Stimulated activated naive CD4-positive, alpha-beta T cell treated with Interleukin-2 at 50 U/mL for 16 hours (primary cell): ENCODE results near the gene ANXA5.
A peak's percentile ranks its signal among the peaks of the same experiment; 100 is the strongest.

Experiments used
- DNase-seq: peaks from one replicate; lab custom pipeline; 2025; lab: John Stamatoyannopoulos, UW

Gene ANXA5

DNA sequence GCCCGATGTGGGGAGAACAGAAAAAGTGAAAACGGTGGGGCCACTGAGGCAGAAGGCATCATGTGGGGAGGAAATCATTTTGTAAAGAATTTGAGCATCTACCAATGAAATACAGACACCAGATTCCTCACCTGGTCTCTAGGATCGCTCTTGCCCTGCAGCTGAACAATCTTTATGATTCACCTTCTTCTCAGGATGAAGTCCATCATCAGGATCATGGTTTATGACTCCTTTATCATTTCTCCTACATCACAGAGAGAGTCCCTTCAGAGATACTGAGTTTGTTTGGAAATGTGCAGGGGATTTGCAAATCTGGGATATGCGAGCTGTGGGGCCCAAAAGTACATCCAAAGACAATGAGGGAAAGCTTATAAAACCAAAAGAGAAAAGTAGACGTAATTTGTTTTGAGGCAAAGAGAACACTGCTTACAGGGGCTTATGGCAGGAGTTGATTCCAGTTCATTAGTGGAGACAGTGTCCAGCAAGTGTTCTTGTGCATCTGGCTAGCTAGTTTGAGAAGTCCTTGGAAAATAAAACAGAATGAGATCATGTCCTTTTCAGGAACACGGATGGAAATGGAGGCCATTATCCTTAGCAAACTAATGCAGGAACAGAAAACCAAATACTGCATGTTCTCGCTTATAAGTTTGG, 15.3 kb upstream of the ANXA5 start:
- no peak for DNase-seq

DNA sequence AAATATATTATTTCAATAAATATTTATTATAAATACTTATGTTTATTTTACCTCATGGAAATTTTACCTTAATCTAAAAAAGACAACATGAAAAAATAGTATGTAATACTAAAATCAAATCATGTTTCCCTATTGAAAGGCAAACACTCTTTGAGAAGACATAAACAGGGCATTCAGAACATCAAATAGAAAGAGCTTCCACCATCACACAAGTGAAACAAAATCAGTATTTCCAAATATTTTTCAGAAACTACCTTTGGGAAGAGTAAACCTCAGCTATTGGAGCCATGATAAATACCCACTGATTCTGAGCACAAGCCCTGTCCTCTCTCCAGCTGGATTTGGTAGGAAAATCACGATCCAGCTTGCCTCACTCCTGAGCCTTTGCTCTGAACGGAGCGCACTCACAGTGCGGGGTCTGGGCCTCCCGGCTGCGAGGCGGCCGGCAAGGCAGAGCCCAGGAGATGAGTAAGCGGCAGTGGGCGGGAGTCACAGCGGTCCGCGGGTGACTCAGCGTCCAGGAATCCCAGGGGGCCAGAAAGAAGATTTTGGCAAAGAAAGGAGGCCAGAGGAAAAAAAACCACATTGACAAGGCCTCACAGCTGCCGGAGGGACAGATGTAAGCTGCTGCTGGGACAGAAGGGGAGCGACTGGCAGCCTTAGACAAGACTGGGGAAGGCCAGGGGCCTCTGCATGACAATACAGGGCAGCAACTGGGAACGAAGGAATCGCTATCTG, 14.7 kb upstream of the ANXA5 start:
- DNase-seq, result peak; percentile 38

DNA sequence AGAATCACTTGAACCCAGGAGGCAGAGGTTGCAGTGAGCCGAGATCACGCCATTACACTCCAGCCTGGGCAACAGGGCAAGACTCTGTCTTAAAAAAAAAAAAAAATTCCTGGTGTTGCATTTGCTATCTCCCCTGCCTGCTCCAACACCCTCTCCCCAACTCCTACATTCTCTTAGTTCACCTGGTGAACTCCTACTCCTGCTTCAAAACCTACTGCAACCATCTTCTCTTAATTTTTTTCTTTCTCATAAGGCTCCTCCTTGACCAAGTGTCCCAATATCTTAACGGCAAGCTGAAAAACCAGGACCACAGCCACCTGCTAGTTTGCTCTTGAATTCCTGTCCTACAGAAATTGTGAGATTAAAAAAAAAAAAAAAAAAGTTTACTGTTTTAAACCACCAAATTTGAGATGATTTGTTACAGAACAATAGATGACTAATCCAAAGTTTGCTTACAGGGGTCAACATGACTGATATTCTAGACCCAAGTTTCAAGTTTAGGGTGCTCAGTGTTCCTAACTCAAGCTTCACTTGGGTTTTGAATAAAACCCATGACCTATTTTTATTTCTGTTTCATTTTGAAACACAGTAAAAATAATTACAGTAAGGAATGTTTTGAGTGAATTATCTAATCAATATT, 13.1 kb upstream of the ANXA5 start:
- DNase-seq, result no peak

DNA sequence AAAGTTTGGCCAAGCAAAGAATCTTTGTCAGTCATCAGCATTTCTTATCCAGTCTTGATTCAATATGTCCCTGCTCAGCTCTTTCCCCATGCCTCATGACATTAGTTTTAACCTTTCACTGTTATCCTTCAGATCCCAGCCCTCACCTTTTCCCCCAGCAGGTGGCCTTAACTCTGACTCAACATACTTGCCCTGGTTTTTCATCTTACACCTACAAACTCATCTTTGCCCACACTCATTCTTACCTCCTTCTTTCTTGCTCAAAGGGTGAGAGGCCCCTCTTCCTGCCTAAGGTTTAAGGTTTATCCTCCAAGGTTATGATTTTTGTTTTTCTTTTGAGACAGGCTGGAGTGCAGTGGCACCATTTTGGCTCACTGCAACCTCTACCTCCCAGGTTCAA, 10.6 kb upstream of the ANXA5 start:
- no peak for DNase-seq

DNA sequence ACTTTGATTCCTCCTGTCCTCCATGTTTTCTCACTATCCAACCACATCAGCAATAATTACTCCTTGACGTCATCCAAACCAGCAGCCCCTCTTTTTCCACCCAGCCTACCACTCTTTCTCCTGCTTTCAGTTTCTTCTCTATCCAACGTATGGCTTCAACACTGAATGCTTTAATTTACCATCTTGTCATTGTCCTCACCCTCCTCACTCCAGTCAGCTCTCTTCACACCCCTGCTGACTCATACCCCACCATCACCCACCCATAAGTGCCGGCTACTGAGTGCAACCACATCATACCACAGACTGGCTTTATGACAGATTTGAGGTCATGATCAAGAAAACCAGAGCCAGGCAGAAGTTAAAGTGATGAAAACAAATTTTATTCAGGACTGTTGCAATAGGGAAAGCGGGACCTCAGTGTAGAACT, 9.8 kb upstream of the ANXA5 start:
- DNase-seq, result peak; percentile 58

DNA sequence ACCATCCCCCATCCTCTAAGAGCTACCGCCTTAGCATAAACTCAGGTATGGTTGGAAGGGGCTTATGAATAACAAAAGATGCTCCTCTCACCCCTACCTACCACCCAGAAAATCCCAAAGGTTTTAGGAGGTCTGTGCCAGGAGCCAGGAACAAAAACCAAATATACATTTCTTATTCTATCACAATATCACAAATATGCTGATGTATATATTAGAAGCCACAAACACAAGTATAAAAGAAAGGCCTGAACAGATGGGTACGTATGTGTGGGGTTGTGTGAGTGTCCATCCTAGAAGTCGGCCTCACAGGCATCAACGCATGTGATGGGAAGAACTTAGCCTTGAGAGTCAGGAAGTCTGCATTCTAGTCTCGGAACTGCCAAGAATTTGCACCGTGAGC, 8.7 kb upstream of the ANXA5 start:
- DNase-seq, result no peak

DNA sequence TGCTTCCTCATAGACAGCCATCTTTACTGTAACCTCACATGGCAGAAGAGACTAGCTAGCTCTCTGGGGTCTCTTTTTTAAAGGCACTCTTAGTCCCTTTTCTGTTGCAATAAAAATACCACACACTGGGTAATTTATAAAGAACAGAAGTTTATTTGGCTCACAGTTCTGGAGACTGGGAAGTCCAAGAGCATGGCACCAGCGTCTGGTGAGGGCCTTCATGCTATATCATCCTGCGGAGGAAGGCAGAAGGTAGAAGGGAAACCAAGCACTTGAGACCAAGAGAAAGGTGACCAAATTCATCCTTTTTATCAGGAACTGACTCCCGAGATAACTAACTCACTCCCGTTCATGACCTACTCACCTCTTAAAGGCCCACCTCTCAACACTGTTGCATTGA, 5.4 kb upstream of the ANXA5 start:
- no peak for DNase-seq

DNA sequence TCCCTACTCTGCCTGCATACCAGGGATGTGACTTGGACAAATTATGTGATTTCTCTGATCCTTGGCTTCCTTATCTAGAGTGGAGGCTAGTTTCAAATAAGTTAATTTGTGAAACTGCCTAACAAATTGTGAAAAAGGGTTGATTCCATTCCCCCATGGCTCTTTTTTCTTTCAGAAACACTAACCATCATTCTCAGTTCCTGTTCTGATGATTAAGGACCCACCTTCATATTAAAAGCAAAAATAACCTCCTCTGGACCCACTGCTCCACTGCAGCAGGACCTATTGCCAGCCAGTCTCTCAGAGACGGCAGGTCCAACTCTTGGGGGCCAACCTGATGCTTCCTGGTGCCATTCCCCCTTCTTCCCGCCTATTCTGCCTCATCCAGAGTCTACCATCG, 4.5 kb upstream of the ANXA5 start:
- DNase-seq, result no peak

DNA sequence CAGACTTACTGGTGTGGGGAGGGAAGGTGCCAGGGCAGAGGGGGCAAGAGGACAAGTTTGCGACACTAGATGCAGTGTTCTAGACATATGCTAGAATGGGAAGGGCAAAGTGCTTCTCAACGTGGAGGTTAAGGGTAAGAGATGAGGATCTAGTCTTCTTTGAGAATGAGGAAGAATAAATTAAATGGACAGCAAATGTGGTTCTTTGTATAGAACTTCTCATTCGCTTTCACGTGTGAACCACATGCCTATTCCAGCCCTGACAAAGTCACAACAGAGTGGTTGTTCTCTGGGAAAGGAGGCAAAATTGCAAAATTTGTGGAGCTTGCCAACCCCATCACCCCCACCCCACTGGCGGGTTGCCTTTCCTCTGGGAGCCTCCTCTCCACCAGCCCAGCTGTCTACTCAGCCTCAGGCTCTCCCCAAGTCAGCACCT, 1.5 kb upstream of the ANXA5 start:
- no peak for DNase-seq

DNA sequence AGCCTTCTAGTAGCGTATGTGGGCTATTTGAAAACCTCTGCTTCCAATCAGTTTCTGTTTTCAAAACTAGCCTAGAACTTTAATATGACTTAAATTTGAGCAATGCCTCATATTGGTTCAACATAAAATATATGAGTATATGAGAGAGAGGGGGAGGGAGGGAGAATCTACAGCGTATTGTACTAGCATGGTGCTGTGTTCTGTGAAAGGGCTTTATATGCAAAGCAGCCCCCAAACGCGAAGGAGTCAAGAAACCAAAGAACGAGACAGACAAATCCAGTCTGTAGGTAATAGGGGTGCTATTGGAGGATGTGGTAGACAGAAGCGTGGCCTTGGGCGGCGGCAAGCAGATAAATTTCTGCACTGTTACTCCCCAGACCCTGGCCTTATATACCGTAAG, 784 bp upstream of the ANXA5 start:
- no peak for DNase-seq

DNA sequence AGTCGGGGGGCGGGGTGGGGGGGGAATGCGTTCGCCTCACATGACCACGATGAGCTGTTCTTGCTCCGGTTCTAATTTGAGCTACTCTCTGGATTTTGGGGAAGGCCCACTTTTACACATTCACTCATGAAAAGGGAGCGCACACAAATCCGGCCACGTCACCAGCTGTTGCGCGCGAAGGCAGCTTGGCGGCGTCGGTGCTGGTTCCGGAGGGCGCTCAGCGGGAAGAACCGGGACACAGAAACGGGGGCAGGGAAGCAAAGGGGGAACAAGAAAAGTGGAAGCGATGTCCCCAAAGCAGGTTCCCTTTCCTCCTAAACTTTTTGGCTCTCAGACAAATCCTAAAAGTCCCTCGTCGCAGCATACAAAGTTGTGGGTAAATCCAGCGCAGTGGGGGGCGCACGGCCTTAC, 605 bp downstream of the ANXA5 start:
- peak; percentile 68 for DNase-seq

DNA sequence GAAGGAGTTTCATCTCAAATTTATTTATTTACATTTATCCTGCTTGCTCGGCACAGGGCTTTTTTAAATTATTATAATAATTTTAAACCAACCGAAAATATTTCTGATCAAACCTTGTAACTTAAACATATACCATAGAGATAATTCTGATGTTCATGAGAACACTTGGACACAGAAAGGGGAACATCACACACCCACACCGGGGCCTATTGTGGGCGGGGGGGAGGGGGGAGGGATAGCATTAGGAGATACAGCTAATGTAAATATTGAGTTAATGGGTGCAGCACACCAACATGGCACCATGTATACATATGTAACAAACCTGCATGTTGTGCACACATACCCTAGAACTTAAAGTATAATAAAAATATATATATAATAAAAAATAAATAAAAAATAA, 2.9 kb downstream of the ANXA5 start:
- DNase-seq, result no peak

DNA sequence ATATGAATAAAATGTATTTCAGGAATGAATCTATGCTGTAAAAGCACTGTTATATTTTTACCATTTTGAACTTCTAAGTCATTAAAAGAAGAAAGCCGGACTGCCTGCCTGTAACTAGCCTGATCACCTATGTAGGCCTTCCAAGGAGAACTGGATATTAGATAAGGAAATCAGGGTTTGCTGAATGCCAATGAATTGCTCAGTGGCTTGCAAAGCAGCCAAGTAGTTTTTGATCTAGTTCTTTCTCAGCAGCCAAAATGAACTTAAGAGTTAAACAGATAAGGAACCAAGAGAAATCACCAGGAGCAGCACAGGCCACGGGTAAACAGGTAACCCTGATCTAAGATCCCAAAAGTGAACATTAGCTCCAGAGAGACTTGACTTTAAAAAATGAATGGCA, 3.3 kb downstream of the ANXA5 start:
- no peak for DNase-seq

DNA sequence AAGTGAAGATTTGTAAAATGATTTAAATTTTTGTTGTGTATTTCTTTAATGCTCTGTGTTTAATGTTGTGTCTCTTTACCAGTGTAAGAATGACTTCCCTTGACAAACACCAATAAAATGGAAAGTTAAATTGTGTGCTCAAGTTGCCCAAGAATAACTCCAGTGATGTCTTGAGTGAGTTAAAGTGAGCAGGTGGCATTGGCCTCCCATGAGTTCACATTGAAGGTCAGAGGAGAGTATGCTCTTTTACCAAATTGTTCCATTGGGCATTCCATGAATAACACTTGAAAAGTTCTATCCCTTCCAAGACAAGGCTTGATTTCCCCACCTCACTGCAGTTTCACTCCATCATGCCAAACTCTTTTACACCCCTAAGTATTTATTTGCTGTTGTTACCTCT, 4.5 kb downstream of the ANXA5 start:
- DNase-seq, result no peak

DNA sequence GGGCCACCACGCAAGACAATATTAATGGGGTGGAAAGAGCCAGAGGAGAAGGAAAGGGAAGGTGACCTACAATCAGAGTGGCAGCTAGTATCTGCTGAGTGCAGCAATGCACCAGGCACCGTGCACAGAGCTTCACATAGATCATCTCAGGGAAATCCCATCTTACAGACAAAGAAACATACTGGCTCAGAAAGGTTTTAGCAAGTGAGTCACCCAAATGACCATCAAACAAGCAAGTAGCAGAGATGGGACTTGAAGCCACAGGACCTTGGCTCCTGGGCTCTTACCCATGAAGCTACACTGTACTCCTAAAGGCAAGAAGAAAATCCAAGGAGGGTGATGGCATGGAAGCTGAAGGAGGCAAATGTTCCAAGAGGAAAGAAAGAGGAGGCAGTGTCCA, 6.8 kb downstream of the ANXA5 start:
- DNase-seq, result no peak

DNA sequence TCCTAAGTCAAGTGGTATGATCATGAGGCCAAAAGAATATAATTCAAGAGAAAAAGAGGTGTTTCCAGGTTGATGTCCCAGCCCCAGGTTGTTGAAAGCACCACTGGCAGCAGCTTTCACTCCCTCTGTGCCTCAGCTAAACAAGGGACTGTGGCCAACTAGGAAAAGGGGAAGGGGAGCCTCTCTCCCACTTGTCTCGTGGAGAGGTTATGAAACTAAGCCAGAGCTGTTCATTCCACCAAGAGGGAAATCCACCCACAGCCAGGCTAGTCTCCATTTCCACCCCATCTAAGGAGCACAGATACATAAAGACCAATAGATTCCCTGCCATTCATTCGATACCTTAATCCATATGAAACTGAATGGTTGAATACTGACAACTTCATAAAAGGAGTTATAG, 8.1 kb downstream of the ANXA5 start:
- no peak for DNase-seq

DNA sequence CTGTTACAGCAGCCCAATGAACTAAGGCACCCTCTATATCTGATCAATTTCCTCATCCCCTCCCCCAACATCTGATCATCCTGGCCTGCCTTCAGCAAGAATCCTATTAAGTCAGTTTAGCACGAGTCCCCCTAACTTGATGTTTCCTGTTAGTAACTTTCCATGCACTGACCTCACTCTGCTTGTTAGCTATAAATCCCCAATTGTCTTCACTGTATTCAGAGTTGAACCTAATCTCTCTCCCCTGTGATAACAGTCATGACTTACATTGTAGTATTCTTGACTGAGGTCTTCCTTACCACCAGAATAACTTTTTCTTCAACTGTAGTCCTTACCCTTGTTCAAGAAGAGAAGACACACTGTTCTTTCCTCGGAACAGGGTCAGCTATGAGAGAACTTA, 8.5 kb downstream of the ANXA5 start:
- no peak for DNase-seq

DNA sequence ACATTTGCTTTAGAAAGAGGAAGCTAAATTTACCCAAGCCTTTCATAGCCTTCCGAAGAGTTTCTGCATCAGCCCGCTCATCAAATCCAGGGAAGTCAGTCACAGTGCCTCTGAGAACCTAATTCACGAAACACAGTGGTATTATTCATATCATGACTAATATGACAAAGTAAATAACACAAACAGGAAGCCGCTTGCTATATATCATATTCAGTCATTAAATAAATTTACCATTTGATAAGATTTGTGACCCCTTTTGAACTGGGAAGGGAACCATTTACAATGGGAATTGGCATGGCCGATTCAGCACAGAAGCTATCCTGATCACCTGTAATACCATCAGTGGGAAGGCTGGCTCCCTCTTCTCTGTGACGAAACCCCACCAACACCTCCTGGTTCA, 10.5 kb downstream of the ANXA5 start:
- no peak for DNase-seq

DNA sequence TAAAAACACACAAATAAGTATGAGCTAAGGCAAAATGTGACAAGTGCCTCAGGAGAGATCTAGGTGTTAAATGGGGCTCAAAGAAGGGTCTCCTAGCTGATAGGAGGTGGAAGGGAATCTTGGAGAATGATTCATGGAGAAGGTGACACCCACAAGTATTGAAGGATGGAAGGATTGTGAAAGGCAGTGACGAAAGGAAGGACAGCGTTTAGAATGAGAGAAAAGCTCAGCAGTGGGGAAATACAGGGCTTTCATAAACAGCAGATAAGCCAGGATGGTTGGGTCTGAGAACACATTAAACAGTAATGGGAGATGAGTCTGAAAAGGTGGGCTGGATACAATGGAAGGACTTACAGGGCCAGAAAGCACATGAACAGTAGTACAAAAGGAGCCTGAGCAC, 11.5 kb downstream of the ANXA5 start:
- DNase-seq, result no peak

DNA sequence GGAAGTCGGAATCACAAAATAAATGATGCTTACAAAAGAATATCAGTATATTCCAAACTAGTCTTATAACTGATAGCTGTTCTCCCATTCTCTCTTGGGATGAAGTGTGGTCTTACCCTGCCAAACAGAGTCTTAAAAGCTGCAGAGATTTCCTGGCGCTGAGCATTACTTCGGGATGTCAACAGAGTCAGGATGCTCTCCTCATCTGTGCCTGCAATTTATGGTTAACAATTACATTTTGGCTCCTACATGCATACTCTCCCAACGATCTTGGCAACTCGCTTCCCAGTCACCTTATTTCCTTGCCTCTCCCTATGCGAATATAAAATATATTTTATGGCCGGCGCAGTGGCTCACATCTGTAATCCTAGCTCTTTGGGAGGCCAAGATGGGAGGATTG, 12.2 kb downstream of the ANXA5 start:
- no peak for DNase-seq

DNA sequence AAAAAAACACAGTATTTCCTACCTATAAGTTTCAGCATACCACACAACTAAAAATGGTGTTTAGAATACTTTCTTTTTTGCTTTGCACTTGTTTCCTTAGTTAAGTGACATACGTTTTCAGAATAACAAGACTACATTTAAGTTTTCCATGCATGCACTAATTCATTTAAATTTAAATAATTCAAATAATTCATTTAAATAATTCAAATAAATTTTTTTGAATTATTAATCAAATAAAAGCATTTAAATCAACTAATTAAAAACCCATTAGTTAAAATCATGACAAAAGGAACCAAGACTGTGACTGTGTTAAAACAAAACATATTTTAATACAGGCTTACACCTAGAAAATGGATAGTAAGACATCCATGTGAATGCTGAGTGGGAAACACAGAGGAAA, 12.8 kb downstream of the ANXA5 start:
- DNase-seq, result no peak

DNA sequence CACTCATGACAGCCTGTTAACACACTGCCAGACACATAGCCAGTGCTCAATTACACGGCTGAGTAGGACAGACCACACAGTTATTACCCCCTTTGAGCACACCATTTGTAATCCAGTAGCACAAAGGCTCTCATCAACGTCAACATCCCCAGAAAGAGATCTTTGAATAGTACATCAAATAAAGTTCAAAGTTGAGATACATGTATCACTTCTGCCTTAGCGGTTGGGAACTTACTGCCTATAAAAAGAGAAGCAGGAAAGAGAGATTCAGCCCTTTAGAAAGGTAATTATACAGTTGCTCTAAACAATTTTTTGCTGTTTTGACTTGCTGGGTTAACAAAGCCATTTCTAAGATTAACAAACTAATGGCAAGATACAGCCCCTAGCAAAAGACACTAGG, 16.2 kb downstream of the ANXA5 start:
- no peak for DNase-seq

DNA sequence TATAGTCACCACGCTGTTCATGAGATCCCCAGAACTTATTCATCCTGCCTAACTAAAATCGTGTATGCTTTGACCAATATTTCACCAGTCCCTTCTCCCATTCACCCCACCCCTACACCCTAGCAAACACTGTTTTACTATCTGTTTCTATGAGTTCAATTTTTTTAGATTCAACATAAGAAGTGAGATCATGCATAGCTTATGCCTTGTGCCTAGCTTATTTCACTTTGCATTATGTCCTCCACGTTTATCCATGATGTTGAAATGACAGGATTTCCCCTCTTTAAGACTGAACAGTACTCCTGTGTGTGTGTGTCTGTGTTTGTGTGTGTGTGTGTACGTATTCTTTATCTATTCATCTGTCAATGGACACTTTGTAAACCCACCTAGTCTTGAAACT, 16.8 kb downstream of the ANXA5 start:
- DNase-seq, result no peak

DNA sequence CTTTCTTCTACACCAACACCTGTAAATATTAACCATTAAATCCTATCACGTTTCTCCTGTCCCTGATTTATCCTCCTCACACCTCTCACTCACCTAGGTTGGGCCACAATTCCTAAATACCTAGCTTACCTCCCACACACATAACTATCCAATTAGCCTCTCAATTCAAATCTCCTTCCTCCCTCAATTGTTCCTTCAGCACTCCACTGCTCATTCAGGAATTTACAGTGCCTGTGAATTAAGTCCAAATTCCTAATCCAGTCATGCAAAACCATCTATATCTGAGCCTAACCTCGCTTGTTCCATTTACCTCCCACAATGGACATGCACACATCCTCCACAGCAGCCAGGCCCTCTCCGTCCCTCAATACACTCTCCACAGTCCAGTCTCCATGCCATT, 17.5 kb downstream of the ANXA5 start:
- DNase-seq, result no peak
